ENCODE measurements around the gene CTH.
"Not testable (repeated sequence)": the region's sequence is repeated elsewhere in the genome, so short reads cannot be mapped to it uniquely, and the experiment has no call there.

The CTH gene

DNA sequence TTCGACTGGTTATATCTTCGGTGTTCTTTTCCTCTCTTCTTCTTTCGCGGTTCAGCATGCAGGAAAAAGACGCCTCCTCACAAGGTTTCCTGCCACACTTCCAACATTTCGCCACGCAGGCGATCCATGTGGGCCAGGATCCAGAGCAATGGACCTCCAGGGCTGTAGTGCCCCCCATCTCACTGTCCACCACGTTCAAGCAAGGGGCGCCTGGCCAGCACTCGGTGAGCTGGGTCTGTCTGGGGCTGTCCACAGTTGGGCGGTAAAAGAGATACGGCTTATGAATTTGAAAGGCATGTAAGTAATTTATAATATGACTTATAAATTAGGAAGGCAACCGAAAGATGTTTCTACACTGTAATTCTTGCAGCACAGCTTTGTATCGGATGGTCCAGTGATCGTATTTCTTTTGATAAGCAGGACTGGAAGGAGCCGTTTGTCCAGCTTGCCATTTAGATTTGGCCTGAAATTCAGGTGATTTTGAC is 334 bp downstream of the CTH start:
- Histone ChIP-seq H3K27ac (ENCODE audit: low read length) (peak overlapping the region; percentile 93), H3K9me3 (ENCODE audit: control insufficient read depth, low read depth, low read length) (no peaks in the 10 kb centered on the region), H3K9ac (ENCODE audit: low read length) (peak overlapping the region; percentile 88), H3K4me1 (ENCODE audit: control insufficient read depth, low read depth, low read length) (peaks cover 10% of the 10 kb centered on the region), H3K36me3 (ENCODE audit: control insufficient read depth, low read depth, low read length) (peaks cover 3% of the 10 kb centered on the region), H3K27me3 (ENCODE audit: control insufficient read depth, insufficient read depth, low read length) (no peaks in the 10 kb centered on the region), H3K4me3 (ENCODE audit: low read length) (peak overlapping the region; percentile 98)

DNA sequence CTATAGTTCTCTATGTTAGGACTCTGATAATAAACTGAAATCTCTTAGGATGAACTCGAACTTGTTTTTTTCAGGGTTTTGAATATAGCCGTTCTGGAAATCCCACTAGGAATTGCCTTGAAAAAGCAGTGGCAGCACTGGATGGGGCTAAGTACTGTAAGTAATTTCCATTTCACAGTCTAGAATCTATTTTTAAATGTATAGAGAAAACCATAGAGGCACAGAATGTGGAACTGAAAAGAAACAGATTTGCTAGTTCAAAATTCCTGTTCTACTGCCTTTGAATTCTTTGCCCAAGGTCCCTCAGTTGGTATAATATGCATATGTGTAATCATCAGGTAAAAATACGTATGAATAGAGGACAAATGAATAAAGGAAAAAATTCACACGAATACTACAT is 4.8 kb downstream of the CTH start:
- no peaks in the 10 kb centered on the region for H3K9me3 ChIP-seq (ENCODE audit: control insufficient read depth, low read depth, low read length)
- H3K36me3 ChIP-seq (ENCODE audit: control insufficient read depth, low read depth, low read length) = peaks cover 13% of the 10 kb centered on the region
- H3K4me3 ChIP-seq (ENCODE audit: low read length) = no peak overlapping the region
- no peak overlapping the region for H3K9ac ChIP-seq (ENCODE audit: low read length)
- no peak overlapping the region for H3K27ac ChIP-seq (ENCODE audit: low read length)
- peaks cover 8% of the 10 kb centered on the region for H3K4me1 ChIP-seq (ENCODE audit: control insufficient read depth, low read depth, low read length)
- no peaks in the 10 kb centered on the region for H3K27me3 ChIP-seq (ENCODE audit: control insufficient read depth, insufficient read depth, low read length)

DNA sequence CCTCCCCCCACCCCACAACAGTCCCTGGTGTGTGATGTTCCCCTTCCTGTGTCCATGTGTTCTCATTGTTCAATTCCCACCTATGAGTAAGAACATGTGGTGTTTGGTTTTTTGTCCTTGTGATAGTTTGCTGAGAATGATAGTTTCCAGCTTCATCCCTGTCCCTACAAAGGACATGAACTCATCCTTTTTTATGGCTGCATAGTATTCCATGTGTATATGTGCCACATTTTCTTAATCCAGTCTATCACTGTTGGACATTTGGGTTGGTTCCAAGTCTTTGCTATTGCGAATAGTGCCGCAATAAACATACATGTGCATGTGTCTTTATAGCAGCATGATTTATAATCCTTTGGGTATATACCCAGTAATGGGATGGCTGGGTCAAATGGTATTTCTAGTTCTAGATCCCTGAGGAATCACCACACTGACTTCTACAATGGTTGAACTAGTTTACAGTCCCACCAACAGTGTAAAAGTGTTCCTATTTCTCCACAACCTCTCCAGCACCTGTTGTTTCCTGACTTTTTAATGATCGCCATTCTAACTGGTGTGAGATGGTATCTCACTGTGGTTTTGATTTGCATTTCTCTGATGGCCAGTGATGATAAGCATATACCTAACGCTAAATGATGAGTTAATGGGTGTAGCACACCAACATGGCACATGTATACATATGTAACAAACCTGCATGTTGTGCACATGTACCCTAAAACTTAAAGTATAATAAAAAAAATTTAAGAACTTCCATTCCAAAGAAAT is 8.1 kb downstream of the CTH start:
- not testable (repeated sequence) for H3K4me3 ChIP-seq (ENCODE audit: low read length); H3K9ac ChIP-seq (ENCODE audit: low read length); H3K4me1 ChIP-seq (ENCODE audit: control insufficient read depth, low read depth, low read length); H3K27me3 ChIP-seq (ENCODE audit: control insufficient read depth, insufficient read depth, low read length); H3K27ac ChIP-seq (ENCODE audit: low read length); H3K9me3 ChIP-seq (ENCODE audit: control insufficient read depth, low read depth, low read length)
- peaks cover 30% of the 10 kb centered on the region for H3K36me3 ChIP-seq (ENCODE audit: control insufficient read depth, low read depth, low read length)

- Histone ChIP-seq H3K9me3 (ENCODE audit: control insufficient read depth, low read depth, low read length) (no peaks in the 10 kb centered on the region), H3K36me3 (ENCODE audit: control insufficient read depth, low read depth, low read length) (peaks cover 32% of the 10 kb centered on the region), H3K27me3 (ENCODE audit: control insufficient read depth, insufficient read depth, low read length) (no peaks in the 10 kb centered on the region), H3K9ac (ENCODE audit: low read length) (no peak overlapping the region), H3K4me3 (ENCODE audit: low read length) (no peak overlapping the region), H3K4me1 (ENCODE audit: control insufficient read depth, low read depth, low read length) (peaks cover 5% of the 10 kb centered on the region), H3K27ac (ENCODE audit: low read length) (no peak overlapping the region)
These were observed 9.3 kb downstream of the CTH start for GRCh38 chr1:70420320-70420719.

DNA sequence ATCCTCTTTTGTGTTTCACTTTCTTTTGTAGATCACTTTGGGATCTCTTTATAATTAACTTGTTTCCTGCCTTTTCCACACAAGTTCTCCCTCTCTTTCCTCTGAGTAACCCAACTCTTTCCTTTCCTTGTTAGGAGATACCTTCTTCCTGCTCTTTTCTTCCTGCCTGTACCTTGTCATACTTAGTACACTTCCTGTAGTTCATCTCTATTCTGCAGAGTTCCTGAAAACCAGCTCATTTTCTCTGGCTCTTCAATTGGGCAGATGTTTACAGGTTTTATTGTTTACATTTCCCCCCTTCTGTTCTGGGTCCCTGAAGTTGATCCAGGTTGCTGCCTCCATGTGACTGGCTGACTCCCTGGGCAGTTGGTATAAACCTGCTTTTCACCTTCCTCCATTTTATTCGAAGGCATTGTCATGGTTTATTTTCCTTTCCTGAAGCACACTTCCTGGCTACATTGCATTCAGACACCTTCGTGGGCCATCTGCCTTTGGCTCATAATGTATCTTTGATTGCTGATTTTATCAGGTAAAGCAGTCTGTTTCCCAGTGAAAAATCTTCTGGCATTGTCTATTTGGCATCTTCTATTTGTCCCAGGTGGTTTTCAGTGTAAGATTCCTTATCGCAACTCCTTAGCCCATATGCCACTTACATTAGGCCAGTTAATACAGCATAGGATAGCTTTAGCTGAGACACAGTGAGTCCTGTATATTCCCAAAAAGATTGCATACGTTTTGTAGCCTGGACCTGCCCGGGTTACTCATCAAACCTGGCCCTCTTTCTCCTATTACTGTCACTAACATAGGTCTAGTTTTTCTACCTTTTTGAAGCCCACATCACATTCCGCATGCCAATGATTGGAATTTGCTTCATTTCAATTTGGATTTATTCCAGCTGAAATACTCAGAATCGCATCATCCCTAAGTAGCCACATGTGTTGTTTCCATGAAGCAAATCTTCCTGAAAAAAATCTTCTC is 15.4 kb downstream of the CTH start:
- H3K4me3 ChIP-seq (ENCODE audit: low read length) = no peak overlapping the region
- no peak overlapping the region for H3K9ac ChIP-seq (ENCODE audit: low read length)
- H3K27ac ChIP-seq (ENCODE audit: low read length) = no peak overlapping the region
- H3K27me3 ChIP-seq (ENCODE audit: control insufficient read depth, insufficient read depth, low read length) = no peaks in the 10 kb centered on the region
- H3K4me1 ChIP-seq (ENCODE audit: control insufficient read depth, low read depth, low read length) = peaks cover 6% of the 10 kb centered on the region
- H3K9me3 ChIP-seq (ENCODE audit: control insufficient read depth, low read depth, low read length) = no peaks in the 10 kb centered on the region
- peaks cover 39% of the 10 kb centered on the region for H3K36me3 ChIP-seq (ENCODE audit: control insufficient read depth, low read depth, low read length)

GRCh38 chr1:70427976-70428375 is 16.9 kb downstream of the CTH start:
- Histone ChIP-seq H3K27ac (ENCODE audit: low read length) (no peak overlapping the region), H3K36me3 (ENCODE audit: control insufficient read depth, low read depth, low read length) (peaks cover 46% of the 10 kb centered on the region), H3K4me3 (ENCODE audit: low read length) (no peak overlapping the region), H3K4me1 (ENCODE audit: control insufficient read depth, low read depth, low read length) (peaks cover 6% of the 10 kb centered on the region), H3K9me3 (ENCODE audit: control insufficient read depth, low read depth, low read length) (no peaks in the 10 kb centered on the region), H3K9ac (ENCODE audit: low read length) (no peak overlapping the region), H3K27me3 (ENCODE audit: control insufficient read depth, insufficient read depth, low read length) (no peaks in the 10 kb centered on the region)

GRCh38 chr1:70429219-70429618 is 18.2 kb downstream of the CTH start:
- Histone ChIP-seq H3K36me3 (ENCODE audit: control insufficient read depth, low read depth, low read length) (peaks cover 50% of the 10 kb centered on the region), H3K9ac (ENCODE audit: low read length) (no peak overlapping the region), H3K27me3 (ENCODE audit: control insufficient read depth, insufficient read depth, low read length) (no peaks in the 10 kb centered on the region), H3K4me1 (ENCODE audit: control insufficient read depth, low read depth, low read length) (peaks cover 6% of the 10 kb centered on the region), H3K27ac (ENCODE audit: low read length) (no peak overlapping the region), H3K4me3 (ENCODE audit: low read length) (no peak overlapping the region), H3K9me3 (ENCODE audit: control insufficient read depth, low read depth, low read length) (no peaks in the 10 kb centered on the region)

DNA sequence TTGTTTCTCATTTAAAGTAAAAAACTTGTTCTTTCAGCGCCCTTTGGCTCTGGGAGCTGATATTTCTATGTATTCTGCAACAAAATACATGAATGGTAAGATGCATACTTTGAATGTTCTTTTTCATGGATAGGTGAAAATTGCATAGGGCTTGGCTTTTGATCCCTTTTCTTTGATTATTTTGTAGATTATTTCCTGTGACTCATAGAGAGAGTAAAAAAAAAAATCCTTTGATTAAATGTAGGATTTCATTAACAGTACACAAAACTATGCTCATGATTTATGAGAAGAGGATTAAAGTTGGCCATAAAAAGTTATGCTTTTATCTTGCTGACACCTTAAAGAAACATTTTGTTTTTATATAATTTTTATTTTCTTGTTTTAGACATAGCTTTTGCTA is 18.7 kb downstream of the CTH start:
- H3K27me3 ChIP-seq (ENCODE audit: control insufficient read depth, insufficient read depth, low read length) = no peaks in the 10 kb centered on the region

DNA sequence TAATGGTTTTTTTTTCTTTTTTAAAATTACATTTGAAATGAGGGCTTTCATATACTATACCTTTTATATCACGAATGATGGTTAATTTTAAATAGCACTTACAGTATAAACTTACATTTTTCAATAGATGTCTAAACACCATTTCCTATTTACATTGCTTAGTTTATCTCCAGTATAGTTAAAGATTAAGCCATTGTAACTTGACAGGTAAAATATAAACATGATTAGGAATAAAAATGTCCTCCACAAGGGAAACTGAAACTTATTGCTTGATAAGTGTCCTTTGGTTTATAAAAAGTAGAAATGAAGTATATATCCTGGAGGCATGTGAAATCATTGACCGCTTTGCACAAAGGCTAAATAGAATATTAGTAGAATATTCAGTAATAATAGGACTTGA is 20.2 kb downstream of the CTH start:
- H3K36me3 ChIP-seq (ENCODE audit: control insufficient read depth, low read depth, low read length) = peaks cover 65% of the 10 kb centered on the region
- no peak overlapping the region for H3K27ac ChIP-seq (ENCODE audit: low read length)
- H3K4me3 ChIP-seq (ENCODE audit: low read length) = no peak overlapping the region
- H3K27me3 ChIP-seq (ENCODE audit: control insufficient read depth, insufficient read depth, low read length) = no peaks in the 10 kb centered on the region
- no peak overlapping the region for H3K9ac ChIP-seq (ENCODE audit: low read length)
- H3K9me3 ChIP-seq (ENCODE audit: control insufficient read depth, low read depth, low read length) = no peaks in the 10 kb centered on the region
- H3K4me1 ChIP-seq (ENCODE audit: control insufficient read depth, low read depth, low read length) = peaks cover under 1% of the 10 kb centered on the region

More for the DNA sequence above, 18.7 kb downstream of the CTH start:
- peaks cover 52% of the 10 kb centered on the region for H3K36me3 ChIP-seq (ENCODE audit: control insufficient read depth, low read depth, low read length)
- peaks cover 6% of the 10 kb centered on the region for H3K4me1 ChIP-seq (ENCODE audit: control insufficient read depth, low read depth, low read length)
- H3K27ac ChIP-seq (ENCODE audit: low read length) = no peak overlapping the region
- no peaks in the 10 kb centered on the region for H3K9me3 ChIP-seq (ENCODE audit: control insufficient read depth, low read depth, low read length)
- H3K4me3 ChIP-seq (ENCODE audit: low read length) = no peak overlapping the region
- no peak overlapping the region for H3K9ac ChIP-seq (ENCODE audit: low read length)

DNA sequence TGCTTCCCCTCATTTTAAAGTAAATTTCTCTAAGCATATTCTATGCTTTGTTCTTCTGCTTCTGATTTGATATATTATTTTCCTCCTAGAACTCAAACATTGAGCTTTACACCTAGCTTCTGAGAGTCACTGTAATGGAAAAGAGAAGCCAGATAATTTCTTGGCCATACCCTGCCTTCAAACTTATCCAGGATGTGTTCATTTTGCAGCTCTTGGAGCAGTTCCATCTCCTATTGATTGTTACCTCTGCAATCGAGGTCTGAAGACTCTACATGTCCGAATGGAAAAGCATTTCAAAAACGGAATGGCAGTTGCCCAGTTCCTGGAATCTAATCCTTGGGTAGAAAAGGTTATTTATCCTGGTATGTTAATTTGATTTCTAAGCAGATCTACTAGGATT is 20.8 kb downstream of the CTH start:
- no peaks in the 10 kb centered on the region for H3K9me3 ChIP-seq (ENCODE audit: control insufficient read depth, low read depth, low read length)
- peaks cover 69% of the 10 kb centered on the region for H3K36me3 ChIP-seq (ENCODE audit: control insufficient read depth, low read depth, low read length)
- H3K27me3 ChIP-seq (ENCODE audit: control insufficient read depth, insufficient read depth, low read length) = no peaks in the 10 kb centered on the region
- no peak overlapping the region for H3K4me3 ChIP-seq (ENCODE audit: low read length)
- no peak overlapping the region for H3K9ac ChIP-seq (ENCODE audit: low read length)
- no peaks in the 10 kb centered on the region for H3K4me1 ChIP-seq (ENCODE audit: control insufficient read depth, low read depth, low read length)
- H3K27ac ChIP-seq (ENCODE audit: low read length) = no peak overlapping the region

- no peaks in the 10 kb centered on the region for H3K4me1 ChIP-seq (ENCODE audit: control insufficient read depth, low read depth, low read length)
- H3K27ac ChIP-seq (ENCODE audit: low read length) = no peak overlapping the region
- no peak overlapping the region for H3K4me3 ChIP-seq (ENCODE audit: low read length)
- no peaks in the 10 kb centered on the region for H3K9me3 ChIP-seq (ENCODE audit: control insufficient read depth, low read depth, low read length)
- peaks cover 67% of the 10 kb centered on the region for H3K36me3 ChIP-seq (ENCODE audit: control insufficient read depth, low read depth, low read length)
- H3K27me3 ChIP-seq (ENCODE audit: control insufficient read depth, insufficient read depth, low read length) = no peaks in the 10 kb centered on the region
- no peak overlapping the region for H3K9ac ChIP-seq (ENCODE audit: low read length)
These were observed 23.3 kb downstream of the CTH start for GRCh38 chr1:70434253-70434859.
